ENCODE results near the gene WIZ.

WIZ gene

GRCh38 chr19:15404780-15405211 is 45.0 kb downstream of the WIZ start:
- no peaks in the 10 kb centered on the region for H3K9me3 ChIP-seq (ENCODE audit: control insufficient read depth, low read length)
- H3K27ac ChIP-seq (ENCODE audit: insufficient read depth, low read length, poor library complexity, severe bottlenecking), result no peak overlapping the region
- no peak overlapping the region for H3K4me3 ChIP-seq (ENCODE audit: insufficient read depth, low read depth, low read length, poor library complexity, severe bottlenecking)
- no peaks in the 10 kb centered on the region for H3K4me1 ChIP-seq (ENCODE audit: control insufficient read depth, insufficient read depth, low read length, poor library complexity, severe bottlenecking)
- peaks cover 50% of the 10 kb centered on the region for H3K36me3 ChIP-seq (ENCODE audit: control insufficient read depth, insufficient read depth, low read length)
- H3K27me3 ChIP-seq (replicated peaks; ENCODE audit: control insufficient read depth, insufficient read depth, low read length, poor library complexity, severe bottlenecking), result no peaks in the 10 kb centered on the region
- no peak for DNase-seq

GRCh38 chr19:15404097-15404779 is 45.5 kb downstream of the WIZ start:
- Histone ChIP-seq H3K27ac (ENCODE audit: insufficient read depth, low read length, poor library complexity, severe bottlenecking) (no peak overlapping the region), H3K4me1 (ENCODE audit: control insufficient read depth, insufficient read depth, low read length, poor library complexity, severe bottlenecking) (no peaks in the 10 kb centered on the region), H3K36me3 (ENCODE audit: control insufficient read depth, insufficient read depth, low read length) (peaks cover 50% of the 10 kb centered on the region), H3K9me3 (ENCODE audit: control insufficient read depth, low read length) (no peaks in the 10 kb centered on the region), H3K27me3 (replicated peaks; ENCODE audit: control insufficient read depth, insufficient read depth, low read length, poor library complexity, severe bottlenecking) (no peaks in the 10 kb centered on the region), H3K4me3 (ENCODE audit: insufficient read depth, low read depth, low read length, poor library complexity, severe bottlenecking) (no peak overlapping the region)
- DNase-seq, result no peak

GRCh38 chr19:15403151-15403531 is 46.6 kb downstream of the WIZ start:
- H3K27ac ChIP-seq (ENCODE audit: insufficient read depth, low read length, poor library complexity, severe bottlenecking), result no peak overlapping the region
- no peak for DNase-seq
- no peaks in the 10 kb centered on the region for H3K27me3 ChIP-seq (replicated peaks; ENCODE audit: control insufficient read depth, insufficient read depth, low read length, poor library complexity, severe bottlenecking)
- H3K4me3 ChIP-seq (ENCODE audit: insufficient read depth, low read depth, low read length, poor library complexity, severe bottlenecking), result no peak overlapping the region
- no peaks in the 10 kb centered on the region for H3K9me3 ChIP-seq (ENCODE audit: control insufficient read depth, low read length)
- H3K36me3 ChIP-seq (ENCODE audit: control insufficient read depth, insufficient read depth, low read length), result peaks cover 56% of the 10 kb centered on the region
- H3K4me1 ChIP-seq (ENCODE audit: control insufficient read depth, insufficient read depth, low read length, poor library complexity, severe bottlenecking), result no peaks in the 10 kb centered on the region

GRCh38 chr19:15402411-15403150 is 47.2 kb downstream of the WIZ start:
- Histone ChIP-seq H3K4me1 (ENCODE audit: control insufficient read depth, insufficient read depth, low read length, poor library complexity, severe bottlenecking) (no peaks in the 10 kb centered on the region), H3K36me3 (ENCODE audit: control insufficient read depth, insufficient read depth, low read length) (peaks cover 62% of the 10 kb centered on the region), H3K27ac (ENCODE audit: insufficient read depth, low read length, poor library complexity, severe bottlenecking) (no peak overlapping the region), H3K4me3 (ENCODE audit: insufficient read depth, low read depth, low read length, poor library complexity, severe bottlenecking) (no peak overlapping the region), H3K27me3 (replicated peaks; ENCODE audit: control insufficient read depth, insufficient read depth, low read length, poor library complexity, severe bottlenecking) (no peaks in the 10 kb centered on the region), H3K9me3 (ENCODE audit: control insufficient read depth, low read length) (no peaks in the 10 kb centered on the region)
- no peak for DNase-seq

GRCh38 chr19:15401397-15401710 is 48.4 kb downstream of the WIZ start:
- no peak overlapping the region for H3K27ac ChIP-seq (ENCODE audit: insufficient read depth, low read length, poor library complexity, severe bottlenecking)

GRCh38 chr19:15400521-15401396 is 49.0 kb downstream of the WIZ start:
- Histone ChIP-seq H3K27ac (ENCODE audit: insufficient read depth, low read length, poor library complexity, severe bottlenecking) (no peak overlapping the region), H3K9me3 (ENCODE audit: control insufficient read depth, low read length) (no peaks in the 10 kb centered on the region), H3K36me3 (ENCODE audit: control insufficient read depth, insufficient read depth, low read length) (peaks cover 80% of the 10 kb centered on the region), H3K27me3 (replicated peaks; ENCODE audit: control insufficient read depth, insufficient read depth, low read length, poor library complexity, severe bottlenecking) (no peaks in the 10 kb centered on the region), H3K4me1 (ENCODE audit: control insufficient read depth, insufficient read depth, low read length, poor library complexity, severe bottlenecking) (no peaks in the 10 kb centered on the region), H3K4me3 (ENCODE audit: insufficient read depth, low read depth, low read length, poor library complexity, severe bottlenecking) (no peak overlapping the region)
- DNase-seq, result no peak

More at GRCh38 chr19:15401397-15401710, 48.4 kb downstream of the WIZ start:
- Histone ChIP-seq H3K4me1 (ENCODE audit: control insufficient read depth, insufficient read depth, low read length, poor library complexity, severe bottlenecking) (no peaks in the 10 kb centered on the region), H3K9me3 (ENCODE audit: control insufficient read depth, low read length) (no peaks in the 10 kb centered on the region), H3K4me3 (ENCODE audit: insufficient read depth, low read depth, low read length, poor library complexity, severe bottlenecking) (no peak overlapping the region), H3K27me3 (replicated peaks; ENCODE audit: control insufficient read depth, insufficient read depth, low read length, poor library complexity, severe bottlenecking) (no peaks in the 10 kb centered on the region), H3K36me3 (ENCODE audit: control insufficient read depth, insufficient read depth, low read length) (peaks cover 74% of the 10 kb centered on the region)
- DNase-seq, result no peak

- no peaks in the 10 kb centered on the region for H3K27me3 ChIP-seq (replicated peaks; ENCODE audit: control insufficient read depth, insufficient read depth, low read length, poor library complexity, severe bottlenecking)
- H3K27ac ChIP-seq (ENCODE audit: insufficient read depth, low read length, poor library complexity, severe bottlenecking), result no peak overlapping the region
- no peaks in the 10 kb centered on the region for H3K4me1 ChIP-seq (ENCODE audit: control insufficient read depth, insufficient read depth, low read length, poor library complexity, severe bottlenecking)
- H3K9me3 ChIP-seq (ENCODE audit: control insufficient read depth, low read length), result no peaks in the 10 kb centered on the region
- DNase-seq, result no peak
- peaks cover 82% of the 10 kb centered on the region for H3K36me3 ChIP-seq (ENCODE audit: control insufficient read depth, insufficient read depth, low read length)
- no peak overlapping the region for H3K4me3 ChIP-seq (ENCODE audit: insufficient read depth, low read depth, low read length, poor library complexity, severe bottlenecking)
These were observed 50.1 kb downstream of the WIZ start for GRCh38 chr19:15399635-15400034.

GRCh38 chr19:15399234-15399515 is 50.6 kb downstream of the WIZ start:
- H3K9me3 ChIP-seq (ENCODE audit: control insufficient read depth, low read length), result no peaks in the 10 kb centered on the region
- H3K4me1 ChIP-seq (ENCODE audit: control insufficient read depth, insufficient read depth, low read length, poor library complexity, severe bottlenecking), result no peaks in the 10 kb centered on the region
- no peak overlapping the region for H3K27ac ChIP-seq (ENCODE audit: insufficient read depth, low read length, poor library complexity, severe bottlenecking)
- peaks cover 85% of the 10 kb centered on the region for H3K36me3 ChIP-seq (ENCODE audit: control insufficient read depth, insufficient read depth, low read length)
- DNase-seq, result no peak
- no peaks in the 10 kb centered on the region for H3K27me3 ChIP-seq (replicated peaks; ENCODE audit: control insufficient read depth, insufficient read depth, low read length, poor library complexity, severe bottlenecking)
- no peak overlapping the region for H3K4me3 ChIP-seq (ENCODE audit: insufficient read depth, low read depth, low read length, poor library complexity, severe bottlenecking)

GRCh38 chr19:15398501-15399233 is 51.1 kb downstream of the WIZ start:
- no peak for DNase-seq

More at GRCh38 chr19:15398501-15399233, 51.1 kb downstream of the WIZ start:
- H3K4me1 ChIP-seq (ENCODE audit: control insufficient read depth, insufficient read depth, low read length, poor library complexity, severe bottlenecking), result no peaks in the 10 kb centered on the region
- no peaks in the 10 kb centered on the region for H3K9me3 ChIP-seq (ENCODE audit: control insufficient read depth, low read length)
- no peak overlapping the region for H3K4me3 ChIP-seq (ENCODE audit: insufficient read depth, low read depth, low read length, poor library complexity, severe bottlenecking)
- H3K27ac ChIP-seq (ENCODE audit: insufficient read depth, low read length, poor library complexity, severe bottlenecking), result no peak overlapping the region
- H3K27me3 ChIP-seq (replicated peaks; ENCODE audit: control insufficient read depth, insufficient read depth, low read length, poor library complexity, severe bottlenecking), result no peaks in the 10 kb centered on the region
- peaks cover 84% of the 10 kb centered on the region for H3K36me3 ChIP-seq (ENCODE audit: control insufficient read depth, insufficient read depth, low read length)

All from effector memory CD4-positive, alpha-beta T cell (primary cell).